ENCODE results near the gene UBE3C.

- TF ChIP-seq CAMTA2 (CRISPR knock-in tag; IDR thresholded peaks at IDR 0.05; ENCODE audit: borderline replicate concordance) (no peak), FOXM1 (CRISPR knock-in tag; IDR thresholded peaks at IDR 0.05) (no peak), AFF4 (CRISPR knock-in tag; IDR thresholded peaks at IDR 0.05) (no peak), ZNF704 (CRISPR knock-in tag; IDR thresholded peaks at IDR 0.05; ENCODE audit: borderline replicate concordance) (no peak), ZNF576 (CRISPR knock-in tag; IDR thresholded peaks at IDR 0.05) (no peak), ZNF318 (CRISPR knock-in tag; IDR thresholded peaks at IDR 0.05) (no peak), ZBTB43 (CRISPR knock-in tag; conservative IDR thresholded peaks at IDR 0.05) (no peak), ZNF775 (CRISPR knock-in tag; IDR thresholded peaks at IDR 0.05; ENCODE audit: borderline replicate concordance) (no peak)
These were observed 142.7 kb downstream of the UBE3C start for GRCh38 chr7:157281221-157281998.

All from HepG2 (cell line).